GM13977 (cell line): ENCODE data around the gene CACNB1.
A peak's percentile ranks its signal among the peaks of the same experiment; 100 is the strongest.

Experiments used
- DNase-seq: peaks from one replicate; pipeline ENCODE4 v3.0.0; 2012; ENCODE audit warnings: low spot score
- CTCF ChIP-seq: IDR thresholded peaks from 2 replicates; pipeline ENCODE4 v1.5.1; 2012; ENCODE audit warnings: mild to moderate bottlenecking, control low read depth; ENCODE audit not compliant: insufficient read depth; ENCODE audit errors: extremely low read depth, missing control alignments
- in situ Hi-C: fragments of 300-500 bp; cut with MboI; formaldehyde crosslinking; loops from one replicate; pipeline ENCODE4 v1.12.0; 2022; ENCODE audit warnings: low sequenced_read_pairs, low pct_unique_long_range_greater_than_20kb, mixed read lengths, inconsistent platforms; ENCODE audit not compliant: unreplicated experiment

Gene CACNB1

GRCh38 chr17:39177256-39177655 is 20.2 kb downstream of the CACNB1 start:
- TF ChIP-seq CTCF = no peak
- in situ Hi-C loops = no loop called here
- DNase-seq = no peak

- in situ Hi-C loops = no loop called here
- no peak for TF ChIP-seq CTCF
- no peak for DNase-seq
These were observed 21.8 kb downstream of the CACNB1 start for GRCh38 chr17:39175695-39176093.

GRCh38 chr17:39174920-39175694 is 22.4 kb downstream of the CACNB1 start:
- in situ Hi-C loops = no loop called here
- TF ChIP-seq CTCF = peak; percentile 83
- DNase-seq = peak; percentile 90

- in situ Hi-C loops = no loop called here
- no peak for TF ChIP-seq CTCF
- no peak for DNase-seq
These were observed 23.8 kb downstream of the CACNB1 start for GRCh38 chr17:39173526-39174274.

GRCh38 chr17:39173080-39173479 is 24.4 kb downstream of the CACNB1 start:
- no peak for DNase-seq
- TF ChIP-seq CTCF = no peak
- in situ Hi-C loops = no loop called here

- no peak for TF ChIP-seq CTCF
- in situ Hi-C loops = no loop called here
- no peak for DNase-seq
These were observed 25.5 kb downstream of the CACNB1 start for GRCh38 chr17:39171933-39172332.
